GM12878 (cell line): ENCODE measurements around the gene RDH5.

Experiments
- ETV6 ChIP-seq, 2 experiments: fragments of 450-650 bp in 1 of 2; IDR thresholded peaks in 1 of 2; conservative IDR thresholded peaks in 1 of 2; 2 replicates each; pipeline ENCODE4 v1.6.1; 2014; ENCODE audit warnings: antibody characterized with exemption in 1 of 2, borderline replicate concordance in 1 of 2, low read depth in 1 of 2, mild to moderate bottlenecking in 1 of 2, moderate library complexity in 1 of 2
- LARP7 ChIP-seq: fragments of 450-650 bp; IDR thresholded peaks from 2 replicates; pipeline ENCODE4 v1.6.1; 2017; ENCODE audit warnings: mild to moderate bottlenecking
- NBN ChIP-seq: fragments of 450-650 bp; IDR thresholded peaks from 2 replicates; pipeline ENCODE4 v1.6.1; 2016
- POLR2A ChIP-seq: IDR thresholded peaks from 2 replicates; pipeline ENCODE4 v1.6.1; 2011; ENCODE audit warnings: low read depth, mild to moderate bottlenecking, low read length
- POLR2AphosphoS5 ChIP-seq: IDR thresholded peaks from 2 replicates; pipeline ENCODE4 v1.6.1; 2011; ENCODE audit warnings: mild to moderate bottlenecking, low read length, inconsistent platforms
- SIN3A ChIP-seq: IDR thresholded peaks from 2 replicates; pipeline ENCODE4 v1.6.1; 2012; ENCODE audit warnings: low read depth, low read length, improper control_type of control experiment
- ZNF24 ChIP-seq: fragments of 450-650 bp; IDR thresholded peaks from 2 replicates; pipeline ENCODE4 v1.6.1; 2017; ENCODE audit warnings: antibody characterized with exemption, mild to moderate bottlenecking
- TF ChIP-seq, protein P1 (sequence below): IDR thresholded peaks from 2 replicates; pipeline ENCODE4 v1.6.1; 2012; ENCODE audit warnings: low read length, inconsistent platforms

DNA sequence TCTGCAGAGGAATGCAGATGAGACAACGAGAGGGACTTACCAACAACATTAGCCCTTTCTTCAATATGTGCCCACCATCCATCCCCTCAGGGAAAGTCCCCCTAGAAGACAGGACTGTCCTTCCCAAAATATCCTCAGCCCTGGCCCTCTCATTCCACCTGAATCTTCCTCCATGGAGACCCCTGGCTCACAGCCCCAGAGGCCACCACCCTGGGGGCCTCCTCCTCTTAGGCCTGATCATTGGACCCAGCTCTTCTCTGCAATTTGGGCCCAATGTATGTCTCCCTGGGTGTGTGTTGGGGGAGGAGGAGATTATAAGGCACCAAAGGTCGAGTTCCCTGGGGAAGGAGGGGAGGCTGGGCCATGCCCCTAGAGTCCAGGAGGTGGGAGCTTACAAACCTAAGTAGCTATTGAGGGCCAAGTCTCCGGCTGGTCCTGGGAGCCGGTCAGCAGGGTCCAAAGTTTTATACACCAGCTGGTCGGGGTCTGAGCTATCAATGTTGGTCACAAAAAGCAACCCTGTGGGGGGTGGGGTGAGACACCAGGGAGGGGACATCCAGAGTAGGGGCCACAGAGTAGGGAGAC lies 20.6 kb upstream of the RDH5 start:
- TF ChIP-seq NBN, result no peak
- TF ChIP-seq POLR2A, result no peak
- TF ChIP-seq LARP7, result no peak
- no peak for TF ChIP-seq SIN3A
- TF ChIP-seq ZNF24, result no peak
- TF ChIP-seq ETV6 (conservative IDR thresholded peaks at IDR 0.05 in 1 of 2, IDR thresholded peaks at IDR 0.05 in 1 of 2; ENCODE audit: borderline replicate concordance in 1 of 2, low read depth in 1 of 2), result no peak
- no peak for TF ChIP-seq POLR2AphosphoS5
- TF ChIP-seq, protein P1, sequence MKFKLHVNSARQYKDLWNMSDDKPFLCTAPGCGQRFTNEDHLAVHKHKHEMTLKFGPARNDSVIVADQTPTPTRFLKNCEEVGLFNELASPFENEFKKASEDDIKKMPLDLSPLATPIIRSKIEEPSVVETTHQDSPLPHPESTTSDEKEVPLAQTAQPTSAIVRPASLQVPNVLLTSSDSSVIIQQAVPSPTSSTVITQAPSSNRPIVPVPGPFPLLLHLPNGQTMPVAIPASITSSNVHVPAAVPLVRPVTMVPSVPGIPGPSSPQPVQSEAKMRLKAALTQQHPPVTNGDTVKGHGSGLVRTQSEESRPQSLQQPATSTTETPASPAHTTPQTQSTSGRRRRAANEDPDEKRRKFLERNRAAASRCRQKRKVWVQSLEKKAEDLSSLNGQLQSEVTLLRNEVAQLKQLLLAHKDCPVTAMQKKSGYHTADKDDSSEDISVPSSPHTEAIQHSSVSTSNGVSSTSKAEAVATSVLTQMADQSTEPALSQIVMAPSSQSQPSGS, result no peak
